NCI-H748 (cell line): ENCODE results near the gene DCC.

ENCODE experiments used
- DNase-seq: peaks from one replicate; lab custom pipeline; 2025; ENCODE audit not compliant: unreplicated experiment; lab: John Stamatoyannopoulos, UW

DCC gene, protein sequence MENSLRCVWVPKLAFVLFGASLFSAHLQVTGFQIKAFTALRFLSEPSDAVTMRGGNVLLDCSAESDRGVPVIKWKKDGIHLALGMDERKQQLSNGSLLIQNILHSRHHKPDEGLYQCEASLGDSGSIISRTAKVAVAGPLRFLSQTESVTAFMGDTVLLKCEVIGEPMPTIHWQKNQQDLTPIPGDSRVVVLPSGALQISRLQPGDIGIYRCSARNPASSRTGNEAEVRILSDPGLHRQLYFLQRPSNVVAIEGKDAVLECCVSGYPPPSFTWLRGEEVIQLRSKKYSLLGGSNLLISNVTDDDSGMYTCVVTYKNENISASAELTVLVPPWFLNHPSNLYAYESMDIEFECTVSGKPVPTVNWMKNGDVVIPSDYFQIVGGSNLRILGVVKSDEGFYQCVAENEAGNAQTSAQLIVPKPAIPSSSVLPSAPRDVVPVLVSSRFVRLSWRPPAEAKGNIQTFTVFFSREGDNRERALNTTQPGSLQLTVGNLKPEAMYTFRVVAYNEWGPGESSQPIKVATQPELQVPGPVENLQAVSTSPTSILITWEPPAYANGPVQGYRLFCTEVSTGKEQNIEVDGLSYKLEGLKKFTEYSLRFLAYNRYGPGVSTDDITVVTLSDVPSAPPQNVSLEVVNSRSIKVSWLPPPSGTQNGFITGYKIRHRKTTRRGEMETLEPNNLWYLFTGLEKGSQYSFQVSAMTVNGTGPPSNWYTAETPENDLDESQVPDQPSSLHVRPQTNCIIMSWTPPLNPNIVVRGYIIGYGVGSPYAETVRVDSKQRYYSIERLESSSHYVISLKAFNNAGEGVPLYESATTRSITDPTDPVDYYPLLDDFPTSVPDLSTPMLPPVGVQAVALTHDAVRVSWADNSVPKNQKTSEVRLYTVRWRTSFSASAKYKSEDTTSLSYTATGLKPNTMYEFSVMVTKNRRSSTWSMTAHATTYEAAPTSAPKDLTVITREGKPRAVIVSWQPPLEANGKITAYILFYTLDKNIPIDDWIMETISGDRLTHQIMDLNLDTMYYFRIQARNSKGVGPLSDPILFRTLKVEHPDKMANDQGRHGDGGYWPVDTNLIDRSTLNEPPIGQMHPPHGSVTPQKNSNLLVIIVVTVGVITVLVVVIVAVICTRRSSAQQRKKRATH (N-terminal part only)

DNA sequence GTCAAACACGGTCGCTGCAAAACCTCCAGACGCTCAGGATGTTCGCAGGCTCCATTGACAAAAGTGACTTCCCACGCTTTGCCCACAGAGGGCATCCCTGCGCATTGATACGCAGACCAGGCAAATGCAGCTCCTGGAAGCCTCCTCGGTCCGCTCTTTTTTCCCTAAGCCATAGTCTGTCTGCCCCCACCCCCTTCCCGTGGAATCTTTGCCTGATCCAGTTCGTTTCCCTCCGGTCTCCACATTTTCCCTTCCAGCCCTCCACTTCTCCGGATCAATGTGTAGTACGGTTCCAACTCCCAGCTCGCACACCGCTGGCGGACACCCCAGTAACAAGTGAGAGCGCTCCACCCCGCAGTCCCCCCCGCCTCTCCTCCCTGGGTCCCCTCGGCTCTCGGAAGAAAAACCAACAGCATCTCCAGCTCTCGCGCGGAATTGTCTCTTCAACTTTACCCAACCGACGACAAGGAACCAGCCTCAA, at the start of gene DCC:
Gene DCC (plus strand): TSS at position 307 of the 481 bp plus-strand sequence. CDS start 591 bp downstream, outside the sequence.
- DNase-seq: peak; percentile 93

DNA sequence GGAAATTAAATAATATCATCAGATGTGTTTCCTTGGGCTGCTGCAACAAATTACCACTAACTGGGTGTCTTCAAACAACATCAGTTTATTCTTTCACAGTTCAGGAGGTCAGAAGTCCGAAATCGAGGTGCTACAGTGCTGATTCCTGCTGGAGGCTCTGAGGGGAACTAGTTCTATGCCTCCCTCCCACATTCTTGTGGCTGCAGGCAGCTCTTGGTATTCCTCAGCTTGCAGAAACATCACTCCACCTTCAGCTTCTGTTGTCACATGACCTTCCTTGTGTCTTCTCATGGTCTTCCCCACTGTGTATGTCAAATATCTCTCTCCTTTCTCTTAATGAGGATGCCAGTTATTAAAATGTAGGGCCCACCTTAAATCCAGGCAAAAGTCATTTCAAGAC, 29.3 kb upstream of the DCC start:
- no peak for DNase-seq

DNA sequence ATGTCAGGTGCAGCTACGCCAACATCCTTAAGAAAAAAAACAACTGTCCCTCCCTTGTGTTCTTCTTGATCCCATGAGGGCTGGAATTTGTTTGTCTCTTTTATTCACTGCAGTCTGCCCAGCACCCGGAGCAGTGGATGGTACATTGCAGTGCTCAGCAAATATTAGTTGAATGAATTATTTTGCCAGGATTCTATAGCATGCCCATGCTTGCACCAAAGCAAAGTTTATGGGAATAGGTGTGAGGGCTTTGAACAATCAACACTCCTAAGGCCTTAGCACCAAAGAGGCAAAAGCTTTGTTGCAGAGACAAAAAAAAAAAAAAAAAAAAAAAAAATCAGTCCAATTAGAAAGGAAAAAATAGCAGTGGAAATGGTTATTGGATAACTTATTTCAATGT, 28.7 kb upstream of the DCC start:
- peak; percentile 55 for DNase-seq

DNA sequence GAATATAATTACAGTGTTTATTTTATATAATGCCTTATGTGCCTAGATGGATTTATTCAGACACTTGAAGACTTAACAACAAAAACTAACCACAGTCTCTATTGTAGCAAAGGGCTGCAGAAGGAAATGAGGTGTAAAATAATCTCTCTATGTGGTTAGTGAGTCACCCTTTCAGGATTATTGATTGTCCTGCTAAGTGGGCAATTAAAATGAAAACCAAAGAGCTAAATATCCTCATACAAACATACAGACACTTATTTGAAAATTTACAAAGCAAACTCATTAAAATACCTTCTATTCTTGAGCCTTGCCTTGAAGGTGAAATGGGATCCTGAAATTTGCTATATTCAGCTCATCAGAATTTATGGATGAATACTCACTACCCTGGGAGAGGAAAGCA, 27.7 kb upstream of the DCC start:
- DNase-seq: peak; percentile 98

DNA sequence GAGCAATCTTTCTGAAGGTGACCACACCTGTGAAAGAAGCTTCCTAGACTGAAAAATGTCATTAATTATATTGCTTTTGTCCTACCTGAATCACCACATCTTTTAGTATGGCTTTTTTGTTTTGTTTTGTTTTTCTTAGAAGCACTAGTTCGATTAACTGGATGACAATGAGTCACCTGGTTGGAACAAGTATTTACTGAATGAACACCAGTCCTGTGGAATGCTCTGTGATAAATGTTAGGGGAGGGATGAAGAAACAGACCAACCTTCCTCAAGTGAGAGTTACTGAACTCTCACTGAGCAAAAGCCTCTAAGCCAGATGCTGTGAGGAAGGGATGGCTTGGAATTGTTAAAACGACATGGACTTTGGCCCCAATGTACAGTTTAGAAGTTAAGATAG, 26.8 kb upstream of the DCC start:
- DNase-seq: no peak

DNA sequence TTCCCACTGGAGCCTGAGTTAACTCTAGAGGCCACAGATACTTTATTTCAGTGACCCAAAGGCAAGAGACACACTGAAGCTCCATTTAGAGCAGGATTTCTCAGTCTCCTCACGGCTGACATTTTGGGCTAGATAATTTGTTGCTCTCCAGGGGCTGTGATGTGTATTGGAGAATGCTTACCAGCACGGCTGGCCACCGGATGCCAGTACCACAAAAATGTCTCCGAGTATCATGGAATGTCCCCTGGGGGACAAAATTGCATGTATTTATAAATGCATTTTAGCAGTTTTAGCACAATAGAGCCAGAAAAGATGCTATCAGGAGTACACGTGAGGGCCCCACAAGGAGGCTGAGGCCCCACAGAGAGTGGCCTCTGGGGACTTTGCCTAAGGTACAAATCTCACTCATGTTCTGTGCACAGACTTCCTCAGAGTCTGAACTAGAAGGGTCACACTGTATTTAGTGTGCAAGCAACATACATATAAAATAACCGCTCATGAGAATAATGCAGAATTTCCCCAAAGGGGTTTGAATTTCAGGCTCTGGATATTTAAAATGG, 20.5 kb upstream of the DCC start:
- DNase-seq: no peak

DNA sequence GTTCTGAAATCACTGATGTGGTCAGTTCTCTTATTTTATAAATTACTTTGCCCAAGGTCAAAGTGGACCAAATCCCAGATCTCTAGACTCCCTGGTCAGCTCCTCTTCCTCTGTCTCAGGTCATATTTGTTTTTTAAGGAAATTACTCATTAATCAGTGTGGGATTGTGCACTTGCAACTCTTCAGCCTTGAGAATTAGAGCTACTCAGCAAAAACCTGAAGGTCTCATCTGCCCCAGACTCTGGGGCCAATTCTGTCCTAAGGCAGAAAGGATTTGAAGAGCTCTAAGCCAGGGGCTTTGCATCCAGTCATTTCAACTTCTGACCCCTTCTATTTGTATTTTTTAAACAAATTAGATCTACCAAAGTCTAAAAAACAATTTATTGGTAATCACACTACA, 17.7 kb upstream of the DCC start:
- DNase-seq: no peak

DNA sequence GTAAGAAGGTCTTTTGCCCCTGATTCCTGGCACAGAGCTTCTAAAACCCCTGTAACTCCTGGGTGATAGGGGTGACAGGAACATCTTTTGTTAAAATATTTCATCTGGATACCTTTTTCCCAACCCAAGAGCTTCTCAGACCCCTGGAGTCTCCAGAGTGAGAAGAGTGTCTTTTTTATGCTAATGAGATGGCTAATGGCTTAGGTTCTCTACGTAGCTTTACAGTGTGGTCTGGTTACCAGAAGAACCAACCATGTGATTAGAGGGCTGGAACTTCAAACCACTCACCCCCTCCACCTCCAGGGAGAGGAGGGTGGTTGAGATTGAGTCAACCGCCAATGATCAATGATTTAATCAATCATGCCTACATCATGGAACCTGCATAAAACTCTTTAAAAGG, 16.2 kb upstream of the DCC start:
- no peak for DNase-seq

DNA sequence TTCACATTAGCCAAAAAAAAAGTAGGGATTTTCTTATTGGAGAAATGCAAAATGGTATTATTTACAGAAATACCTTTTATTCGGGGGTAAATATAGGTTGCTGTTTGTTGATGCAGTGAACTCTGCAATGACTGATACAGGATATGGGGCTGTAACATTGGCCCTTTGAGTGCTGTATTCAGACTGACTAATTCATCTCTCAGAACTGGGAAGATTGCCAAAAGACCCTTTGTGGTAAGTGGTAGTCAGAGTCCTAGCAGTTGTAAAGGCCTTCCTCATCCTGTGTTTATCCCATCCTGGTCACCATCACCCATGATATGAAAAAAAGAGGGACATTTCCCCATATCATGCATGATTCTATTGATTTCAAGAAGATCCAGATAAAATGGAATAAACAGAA, 14.0 kb upstream of the DCC start:
- peak; percentile 96 for DNase-seq

DNA sequence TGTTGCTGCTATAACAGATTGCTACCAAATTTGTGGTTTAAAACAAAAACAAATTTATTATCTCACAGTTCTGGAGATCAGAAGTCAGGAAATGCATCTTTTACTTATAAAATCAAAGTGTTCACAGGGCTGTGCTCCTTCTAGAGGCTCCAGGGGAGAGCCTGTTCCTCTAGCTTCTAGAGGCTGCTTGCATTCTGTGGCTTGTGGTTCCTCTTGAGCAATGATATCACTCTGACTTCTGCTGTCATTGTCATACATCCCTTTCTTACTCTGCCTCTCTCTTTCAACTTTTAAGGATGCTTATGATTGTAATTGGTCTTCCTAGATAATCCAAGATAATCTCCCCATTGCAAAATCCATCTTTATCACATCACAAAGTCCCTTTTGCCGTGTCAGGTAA, 6.1 kb upstream of the DCC start:
- no peak for DNase-seq

DNA sequence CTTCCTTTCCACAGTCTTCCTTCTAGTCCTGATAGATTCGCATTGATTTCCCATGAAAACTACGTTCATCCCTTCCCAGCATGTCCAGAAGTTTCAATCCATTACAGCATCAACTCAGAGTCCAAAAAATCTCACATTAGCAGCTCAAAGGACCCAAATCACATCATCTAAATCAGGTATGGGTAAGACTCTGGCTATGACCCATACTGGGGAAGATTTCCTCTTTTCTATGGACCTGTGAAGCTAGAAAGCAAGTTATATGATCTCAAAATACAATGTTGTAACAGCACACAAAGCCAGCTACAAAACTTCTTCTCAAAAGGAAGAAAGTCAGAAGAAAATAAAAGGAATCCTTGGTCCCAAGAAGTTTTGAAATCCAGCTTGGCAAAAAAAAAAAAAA, 5.7 kb upstream of the DCC start:
- no peak for DNase-seq

DNA sequence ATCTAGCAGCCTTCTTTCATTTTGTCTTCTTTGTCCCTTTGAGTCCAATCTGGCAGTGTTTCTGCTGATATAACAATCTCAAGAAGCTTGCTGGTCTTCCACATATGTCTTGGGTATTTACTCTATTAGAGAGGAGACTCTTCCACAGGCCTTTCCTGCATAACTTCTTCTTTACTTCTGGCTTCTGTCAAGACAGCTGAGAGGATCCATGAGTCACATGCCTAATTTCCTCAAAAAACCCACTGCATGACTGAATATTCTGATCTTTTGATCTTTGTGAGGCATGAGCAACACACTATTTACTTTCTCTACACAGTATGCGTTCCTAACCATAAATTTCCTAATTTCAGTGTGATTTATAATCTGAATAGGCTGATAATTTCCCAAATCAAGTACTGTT, 5.1 kb upstream of the DCC start:
- no peak for DNase-seq

DNA sequence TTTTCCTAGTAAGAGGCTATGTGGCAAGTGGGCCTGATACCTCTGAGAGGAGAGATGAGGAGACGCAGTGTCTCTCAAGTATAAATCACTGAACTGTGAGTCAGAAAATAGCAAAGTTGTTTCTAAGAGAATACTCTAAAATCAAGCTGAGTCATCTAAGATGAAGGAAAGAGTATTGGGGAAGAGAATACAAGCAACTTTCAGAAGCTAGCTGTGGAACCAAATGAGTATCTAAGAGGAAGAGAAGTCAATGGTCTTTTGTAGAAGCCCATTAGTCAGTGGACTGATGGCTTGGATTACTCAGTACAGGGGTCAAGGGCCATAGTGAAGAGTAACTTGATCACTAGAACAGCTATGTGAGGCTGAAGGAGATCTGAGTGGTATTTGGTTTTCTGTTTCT, 2.7 kb upstream of the DCC start:
- no peak for DNase-seq

DNA sequence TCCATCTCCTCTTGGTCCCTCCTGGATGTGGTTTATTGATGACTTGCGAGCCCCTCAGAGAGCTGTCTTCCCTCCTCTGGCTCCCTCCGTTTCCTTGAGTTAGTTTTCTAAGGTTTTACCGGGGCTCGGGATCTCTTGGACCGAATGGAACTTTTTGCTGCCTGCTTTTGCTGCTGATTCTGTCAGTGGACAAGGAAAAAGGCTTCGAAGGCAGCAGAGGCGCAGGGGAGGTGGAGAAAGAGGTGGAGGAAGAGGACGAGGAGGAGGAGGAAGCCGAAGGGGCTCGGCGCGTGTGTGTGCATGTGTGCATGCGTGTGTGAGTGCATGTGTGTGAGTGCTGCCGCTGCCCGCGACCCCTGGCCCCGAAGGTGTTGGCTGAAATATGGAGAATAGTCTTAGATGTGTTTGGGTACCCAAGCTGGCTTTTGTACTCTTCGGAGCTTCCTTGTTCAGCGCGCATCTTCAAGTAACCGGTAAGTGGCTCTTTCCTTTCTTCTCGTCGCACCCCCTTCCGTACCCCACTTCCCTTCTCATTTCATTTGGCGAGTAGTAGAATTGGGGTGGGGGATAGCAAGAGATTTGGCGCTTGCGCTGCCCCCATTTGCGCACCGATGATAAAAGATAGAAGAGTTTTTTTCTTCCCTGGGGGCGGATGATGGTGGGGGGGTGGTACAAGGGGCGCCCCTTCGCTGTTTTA, 557 bp downstream of the DCC start:
- peak; percentile 61 for DNase-seq

DNA sequence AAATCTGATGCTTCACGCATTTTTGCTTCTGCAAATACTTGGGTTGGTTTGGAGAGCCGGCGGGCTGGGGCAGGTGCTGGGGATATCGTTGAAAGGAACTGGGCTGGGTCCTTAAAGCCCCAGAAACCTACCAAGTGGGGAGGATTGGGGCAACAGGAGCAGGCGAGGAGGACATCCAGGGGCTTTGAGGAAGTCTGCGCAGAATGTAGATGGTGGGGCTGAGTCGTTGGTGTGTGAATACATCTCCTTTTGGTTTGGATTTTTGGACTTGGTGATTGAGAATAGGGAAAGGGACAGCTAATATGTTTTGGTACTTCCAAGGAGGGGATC, 1.1 kb downstream of the DCC start:
- DNase-seq: peak; percentile 45

DNA sequence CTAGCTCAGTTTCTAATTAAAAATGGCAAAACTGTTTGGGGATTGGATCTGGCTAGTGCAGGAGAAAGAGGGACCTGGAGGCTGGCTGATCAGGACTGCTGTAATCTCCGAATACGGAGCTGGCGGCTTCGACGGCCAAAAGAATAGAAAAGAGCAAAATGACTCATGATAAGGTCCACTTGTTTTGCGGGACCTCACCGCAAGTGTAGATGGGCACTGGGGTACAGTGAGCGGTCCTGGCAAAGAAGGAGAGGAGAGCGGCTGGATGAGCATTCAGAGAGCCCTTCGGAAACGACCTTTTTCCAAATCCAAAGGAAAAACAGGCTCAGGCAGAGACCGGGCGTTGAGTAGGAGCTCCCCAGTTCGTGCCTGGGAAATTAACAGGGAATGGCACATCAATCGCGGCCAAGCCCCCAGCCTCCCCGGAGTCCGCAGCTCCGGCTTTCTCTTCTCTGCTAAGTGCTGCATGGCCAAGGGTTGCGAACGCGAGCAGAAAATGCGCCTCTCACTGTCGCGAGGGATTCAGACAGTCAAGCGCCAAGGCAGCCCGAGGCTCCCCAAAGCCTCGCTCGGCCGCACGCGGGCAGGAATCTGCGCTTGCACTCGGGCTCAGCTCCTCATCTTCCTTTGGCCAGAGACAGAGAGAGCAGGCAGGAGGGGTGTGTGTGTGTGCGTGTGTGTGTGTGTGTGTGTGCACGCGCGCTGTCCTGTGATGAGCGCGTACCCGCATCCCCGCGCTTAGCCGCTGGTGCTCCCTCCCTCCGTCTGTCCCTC, 1.8 kb downstream of the DCC start:
- peak; percentile 76 for DNase-seq

DNA sequence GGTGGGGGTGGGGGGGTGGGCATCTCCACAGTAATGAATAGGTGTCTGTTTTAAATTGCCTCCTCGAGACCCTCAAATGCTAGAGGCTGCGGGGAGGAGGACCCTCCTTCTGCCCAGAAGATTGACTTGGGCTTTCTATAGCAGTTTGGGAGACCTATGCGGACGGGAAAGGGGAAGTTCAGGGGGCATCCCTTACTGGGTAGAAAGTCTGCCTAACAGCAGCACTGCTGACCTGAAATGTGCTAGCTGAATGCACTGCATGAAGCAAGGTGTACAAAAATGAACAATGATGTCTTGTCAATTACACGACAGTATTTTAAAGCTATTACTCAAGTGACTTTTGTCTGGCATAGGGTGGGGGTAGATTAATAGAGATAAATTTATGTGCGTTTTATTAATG, 2.5 kb downstream of the DCC start:
- peak; percentile 35 for DNase-seq

DNA sequence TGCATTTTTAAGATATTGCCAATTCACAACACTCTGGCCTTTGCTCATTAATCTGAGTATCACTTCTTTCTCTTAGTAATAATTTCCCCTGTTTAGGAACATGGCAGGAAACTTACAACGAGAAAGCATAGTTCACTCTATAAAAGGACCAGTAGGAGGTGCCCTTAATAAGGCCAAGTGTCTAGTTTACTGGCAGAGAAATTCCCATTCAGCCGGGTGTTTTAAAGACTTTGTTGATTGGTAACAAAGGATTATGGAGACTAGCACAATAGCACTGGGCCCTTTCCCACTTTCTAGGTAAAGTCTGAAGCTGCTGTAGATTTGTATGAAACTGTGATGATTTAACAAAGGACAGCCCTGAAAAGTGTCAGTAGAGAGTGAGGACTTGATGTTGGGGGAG, 3.1 kb downstream of the DCC start:
- peak; percentile 81 for DNase-seq

DNA sequence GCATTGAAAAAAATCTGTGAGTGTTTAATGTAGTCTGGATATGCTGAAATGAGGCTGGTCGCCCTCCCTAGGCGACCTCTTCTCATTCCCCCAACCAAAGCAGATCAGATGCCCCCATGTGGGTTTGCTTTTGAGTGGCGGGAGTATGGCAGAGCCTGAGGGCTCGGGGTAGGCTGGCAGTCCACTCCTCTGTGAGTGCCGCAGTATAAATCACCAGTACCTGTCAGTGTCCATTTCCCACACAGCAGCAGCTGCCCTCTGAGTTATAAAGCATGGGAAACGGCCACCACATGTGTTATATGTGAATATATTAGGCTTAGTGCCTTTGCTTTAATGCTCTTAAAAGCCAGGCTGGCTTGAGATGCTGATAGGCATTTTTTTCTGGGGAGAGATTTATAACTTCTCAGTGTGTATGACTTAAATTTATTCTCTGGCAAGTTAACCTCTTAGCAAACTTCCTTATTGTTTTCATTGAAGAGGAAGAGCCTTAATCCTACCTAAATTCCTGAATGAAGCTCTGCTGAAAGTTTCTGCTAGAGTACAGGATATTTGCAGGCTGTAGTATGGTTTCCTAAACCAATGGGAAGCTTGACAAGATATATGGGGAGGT, 3.8 kb downstream of the DCC start:
- no peak for DNase-seq

DNA sequence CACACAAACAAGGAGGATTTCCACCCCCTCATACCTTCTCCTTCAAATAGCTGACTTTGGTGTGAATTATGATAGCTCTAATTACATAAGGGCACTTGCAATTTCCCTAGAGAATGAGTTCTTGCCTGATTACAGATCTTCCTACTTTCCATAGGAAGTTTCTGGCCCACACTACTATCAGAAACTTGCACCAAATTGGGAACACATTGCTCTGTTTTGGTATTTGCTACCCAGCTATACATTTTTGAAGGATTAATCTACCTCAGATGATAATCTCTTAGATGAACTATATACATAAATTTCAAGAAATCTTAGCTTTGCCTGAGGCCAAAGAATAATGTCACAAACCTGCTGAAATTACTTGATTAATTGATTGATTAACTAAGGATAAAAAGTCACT, 4.9 kb downstream of the DCC start:
- no peak for DNase-seq
